ENCODE data around the gene PAF1. TPM values are rescaled to one million over a fixed set of nuclear protein-coding genes. Genes with fewer than 3 reads are reported as not detected.

PAF1 gene
- total RNA-seq, 4 donors from 2014 or later, result 30.8 to 48.3 (median 44.3) TPM

DNA sequence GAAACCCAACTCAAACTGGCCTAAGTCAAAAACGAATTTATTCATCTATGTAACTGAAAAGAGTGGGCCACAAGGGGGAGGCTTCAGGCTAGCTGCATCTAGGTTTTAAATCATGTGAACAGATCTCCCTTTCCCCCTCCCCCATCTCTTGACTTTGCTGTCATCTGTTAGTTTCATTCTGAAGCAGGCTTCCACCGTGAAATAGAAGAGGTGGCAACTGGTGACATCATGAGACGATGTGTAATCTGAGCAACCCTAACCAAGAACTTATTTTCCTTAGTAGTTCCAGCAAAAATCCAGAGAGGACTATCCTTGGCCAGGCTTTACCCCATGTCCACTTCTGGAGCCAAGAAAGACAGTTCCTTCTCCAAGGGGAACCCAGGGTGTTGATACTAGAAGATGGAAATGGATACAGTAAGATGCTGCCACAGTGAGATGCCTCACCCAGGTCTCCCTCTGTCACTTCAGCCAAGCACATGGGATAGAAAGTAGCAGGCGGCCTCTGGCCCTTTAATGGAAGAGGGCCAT is 39.3 kb downstream of the PAF1 start:
- DNase-seq (ENCODE audit: low spot score in 2 of 2), result no peak
- WGBS, 2 donors, result 54 to 59% methylated on average over 4 of the region's 4 CpGs

DNA sequence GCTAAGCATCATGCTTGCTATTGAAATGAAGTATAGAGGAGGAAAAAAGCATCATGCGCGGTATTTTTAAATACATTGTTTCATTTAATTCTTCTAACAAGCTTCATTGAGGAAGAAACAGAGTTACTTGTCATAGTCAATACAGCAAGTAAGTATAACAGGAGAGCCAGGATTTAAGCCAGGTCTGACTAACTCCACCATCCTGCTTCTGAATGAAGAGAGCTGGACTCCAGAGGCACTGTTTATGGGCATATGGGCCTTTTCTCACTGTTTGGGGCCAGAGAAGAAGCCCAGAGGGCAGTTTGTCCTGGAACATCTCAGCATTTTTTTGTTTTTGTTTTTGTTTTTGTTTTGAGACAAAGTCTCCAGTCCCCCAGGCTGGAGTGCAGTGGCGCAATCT is 40.8 kb downstream of the PAF1 start:
- Histone ChIP-seq H3K4me3 (no peak overlapping the region), H3K27me3 (no peaks in the 10 kb centered on the region), H3K27ac (peak overlapping the region in 2 of 4 donors; percentile 17 to 74), H3K9me3 (no peaks in the 10 kb centered on the region), H3K36me3 (peaks cover 0 to 66% (median 10%) of the 10 kb centered on the region in 3 donors), H3K4me1 (peaks cover 0 to 96% (median 32%) of the 10 kb centered on the region in 4 donors)
- no peak for DNase-seq (ENCODE audit: low spot score in 2 of 2)
- 92 to 96% methylated on average over 3 of the region's 3 CpGs for WGBS, 2 donors
- TF ChIP-seq POLR2A (IDR thresholded peaks at IDR 0.05), result no peak
- TF ChIP-seq, protein P1, sequence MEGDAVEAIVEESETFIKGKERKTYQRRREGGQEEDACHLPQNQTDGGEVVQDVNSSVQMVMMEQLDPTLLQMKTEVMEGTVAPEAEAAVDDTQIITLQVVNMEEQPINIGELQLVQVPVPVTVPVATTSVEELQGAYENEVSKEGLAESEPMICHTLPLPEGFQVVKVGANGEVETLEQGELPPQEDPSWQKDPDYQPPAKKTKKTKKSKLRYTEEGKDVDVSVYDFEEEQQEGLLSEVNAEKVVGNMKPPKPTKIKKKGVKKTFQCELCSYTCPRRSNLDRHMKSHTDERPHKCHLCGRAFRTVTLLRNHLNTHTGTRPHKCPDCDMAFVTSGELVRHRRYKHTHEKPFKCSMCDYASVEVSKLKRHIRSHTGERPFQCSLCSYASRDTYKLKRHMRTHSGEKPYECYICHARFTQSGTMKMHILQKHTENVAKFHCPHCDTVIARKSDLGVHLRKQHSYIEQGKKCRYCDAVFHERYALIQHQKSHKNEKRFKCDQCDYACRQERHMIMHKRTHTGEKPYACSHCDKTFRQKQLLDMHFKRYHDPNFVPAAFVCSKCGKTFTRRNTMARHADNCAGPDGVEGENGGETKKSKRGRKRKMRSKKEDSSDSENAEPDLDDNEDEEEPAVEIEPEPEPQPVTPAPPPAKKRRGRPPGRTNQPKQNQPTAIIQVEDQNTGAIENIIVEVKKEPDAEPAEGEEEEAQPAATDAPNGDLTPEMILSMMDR (IDR thresholded peaks at IDR 0.05), result no peak
- TF ChIP-seq EP300 (IDR thresholded peaks at IDR 0.05), result no peak

More for the DNA sequence above, 39.3 kb downstream of the PAF1 start:
- no peaks in the 10 kb centered on the region for H3K27me3 ChIP-seq
- H3K27ac ChIP-seq, result peak overlapping the region in 2 of 4 donors; percentile 56 to 74
- H3K36me3 ChIP-seq, result peaks cover 0 to 72% (median 13%) of the 10 kb centered on the region in 3 donors
- H3K9me3 ChIP-seq, result no peaks in the 10 kb centered on the region
- peaks cover 0 to 85% (median 21%) of the 10 kb centered on the region in 4 donors for H3K4me1 ChIP-seq
- H3K4me3 ChIP-seq, result no peak overlapping the region
- TF ChIP-seq EP300 (IDR thresholded peaks at IDR 0.05) (peak in 1 of 2 donors; percentile 11), POLR2A (IDR thresholded peaks at IDR 0.05) (no peak)

GRCh38 chr19:39349326-39349725 is 41.6 kb downstream of the PAF1 start:
- TF ChIP-seq EP300 (IDR thresholded peaks at IDR 0.05) (no peak), POLR2A (IDR thresholded peaks at IDR 0.05) (no peak)
- TF ChIP-seq, protein P1 (IDR thresholded peaks at IDR 0.05), result no peak
- Histone ChIP-seq H3K27me3 (no peaks in the 10 kb centered on the region), H3K9me3 (no peaks in the 10 kb centered on the region), H3K4me3 (no peak overlapping the region), H3K4me1 (peaks cover 0 to 97% (median 35%) of the 10 kb centered on the region in 4 donors), H3K27ac (peak overlapping the region in 3 of 4 donors; percentile 20 to 66 (median 23)), H3K36me3 (peaks cover 0 to 58% (median 9%) of the 10 kb centered on the region in 3 donors)
- WGBS, 2 donors, result 55 to 59% methylated on average over 4 of the region's 4 CpGs
- DNase-seq (ENCODE audit: low spot score in 2 of 2), result no peak

- H3K36me3 ChIP-seq, result peaks cover 0 to 40% (median 9%) of the 10 kb centered on the region in 3 donors
- H3K4me1 ChIP-seq, result peaks cover 0 to 98% (median 42%) of the 10 kb centered on the region in 4 donors
- H3K27me3 ChIP-seq, result no peaks in the 10 kb centered on the region
- WGBS, 2 donors, result 72 to 81% methylated on average over 4 of the region's 4 CpGs
- peak overlapping the region in 3 of 4 donors; percentile 23 to 66 (median 29) for H3K27ac ChIP-seq
- no peaks in the 10 kb centered on the region for H3K9me3 ChIP-seq
- no peak overlapping the region for H3K4me3 ChIP-seq
- TF ChIP-seq EP300 (IDR thresholded peaks at IDR 0.05) (no peak), POLR2A (IDR thresholded peaks at IDR 0.05) (no peak)
- TF ChIP-seq, protein P1 (IDR thresholded peaks at IDR 0.05), result no peak
- DNase-seq (ENCODE audit: low spot score in 2 of 2), result no peak
These were observed 43.4 kb downstream of the PAF1 start for GRCh38 chr19:39347332-39348164.

GRCh38 chr19:39345956-39346355 is 45.0 kb downstream of the PAF1 start:
- 33 to 61% methylated on average over 1 of the region's 1 CpG for WGBS, 2 donors
- TF ChIP-seq, protein P1 (IDR thresholded peaks at IDR 0.05), result peak in 1 of 5 experiments; percentile 14
- no peak for TF ChIP-seq POLR2A (IDR thresholded peaks at IDR 0.05)
- Histone ChIP-seq H3K4me1 (peaks cover 0 to 86% (median 34%) of the 10 kb centered on the region in 4 donors), H3K9me3 (no peaks in the 10 kb centered on the region), H3K36me3 (peaks cover 0 to 32% (median 4%) of the 10 kb centered on the region in 3 donors), H3K4me3 (no peak overlapping the region), H3K27me3 (no peaks in the 10 kb centered on the region), H3K27ac (peak overlapping the region in 2 of 4 donors; percentile 99 to 100)
- no peak for DNase-seq (ENCODE audit: low spot score in 2 of 2)
